Loucy (cell line): Measurements from ENCODE around the gene SH3PXD2A.

Experiments used
- CTCF ChIP-seq: fragments of 200-600 bp; sonication (generic); conservative IDR thresholded peaks from 2 replicates; pipeline ENCODE4 v1.5.1; 2014; ENCODE audit warnings: mild to moderate bottlenecking, antibody characterized with exemption, low read length
- EZH2phosphoT487 ChIP-seq: fragments of 200-600 bp; IDR thresholded peaks from 2 replicates; pipeline ENCODE4 v1.6.1; 2018; ENCODE audit warnings: antibody characterized with exemption, mild to moderate bottlenecking, moderate library complexity, borderline replicate concordance

GRCh38 chr10:103792547-103792946, 62.8 kb downstream of the SH3PXD2A start:
- TF ChIP-seq CTCF: no peak
- TF ChIP-seq EZH2phosphoT487: no peak
